GM18508 (cell line): ENCODE measurements around the gene ZNF32.
"Not testable (repeated sequence)": the region's sequence is repeated elsewhere in the genome, so short reads cannot be mapped to it uniquely, and the experiment has no call there.

Experiments used
- ATAC-seq: cut with Tn5 transposase; IDR thresholded peaks from one replicate; pipeline ENCODE4 v1.9.1; 2021; ENCODE audit warnings: moderate number of reproducible peaks; ENCODE audit not compliant: insufficient read depth, unreplicated experiment

Gene ZNF32

DNA sequence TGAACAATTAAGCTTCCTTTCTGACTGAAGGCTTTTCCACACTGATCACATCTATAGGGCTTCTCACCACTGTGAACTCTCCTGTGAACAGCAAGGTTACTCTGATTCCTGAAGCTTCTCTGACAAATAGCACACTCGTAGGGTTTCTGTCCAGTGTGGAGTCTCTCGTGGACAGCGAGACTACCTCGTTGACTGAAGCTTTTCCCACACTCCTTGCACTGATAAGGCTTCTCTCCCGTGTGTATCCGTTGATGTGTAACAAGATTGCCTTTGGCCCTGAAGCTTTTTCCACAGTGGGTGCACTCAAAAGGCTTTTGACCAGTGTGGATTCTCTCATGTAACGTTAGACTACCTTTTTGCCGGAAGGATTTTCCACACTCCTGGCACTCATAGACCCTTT, 4.4 kb downstream of the ZNF32 start:
- no peak for ATAC-seq

GRCh38 chr10:43640603-43641002, 8.1 kb downstream of the ZNF32 start:
- no peak for ATAC-seq

DNA sequence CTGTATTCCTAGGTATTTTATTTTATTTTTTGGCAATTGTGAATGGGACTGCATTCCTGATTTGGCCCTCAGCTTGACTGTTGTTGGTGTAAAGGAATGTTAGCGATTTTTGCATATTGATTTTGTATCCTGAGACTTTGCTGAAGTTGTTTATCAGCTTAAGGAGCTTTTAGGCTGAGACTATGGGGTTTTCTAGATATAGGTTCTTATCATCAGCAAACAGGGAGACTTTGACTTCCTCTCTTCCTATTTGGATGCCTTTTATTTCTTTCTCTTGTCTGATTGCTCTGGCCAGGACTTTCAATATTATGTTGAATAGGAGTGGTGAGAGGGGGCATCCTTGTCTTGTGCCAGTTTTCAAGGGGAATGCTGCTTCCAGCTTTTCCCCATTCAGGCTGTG, 12.9 kb downstream of the ZNF32 start:
- ATAC-seq = not testable (repeated sequence)

GRCh38 chr10:43628956-43629355, 19.7 kb downstream of the ZNF32 start:
- no peak for ATAC-seq

GRCh38 chr10:43627942-43628341, 20.7 kb downstream of the ZNF32 start:
- ATAC-seq = no peak

- no peak for ATAC-seq
Observed at GRCh38 chr10:43623351-43623750, 25.3 kb downstream of the ZNF32 start.

- ATAC-seq = no peak
Observed at GRCh38 chr10:43622038-43622437, 26.6 kb downstream of the ZNF32 start.

DNA sequence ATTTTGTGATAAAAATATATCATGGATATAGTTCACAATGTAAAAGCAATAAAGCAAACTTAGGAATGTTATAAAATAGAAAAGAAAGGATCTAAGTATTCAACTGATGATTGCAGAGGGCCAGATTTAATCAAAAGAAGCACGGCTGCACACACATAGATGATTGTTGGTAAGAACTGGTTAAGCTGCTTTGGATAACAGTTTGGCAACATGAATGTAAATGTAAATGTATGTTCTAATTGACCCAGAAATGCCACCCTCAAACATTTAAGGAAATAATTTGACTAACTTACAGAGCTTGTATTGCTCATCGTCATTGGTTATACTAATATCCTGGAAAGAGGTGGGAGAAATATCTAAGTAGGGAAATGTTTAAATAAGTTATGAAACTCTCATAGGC, 29.3 kb downstream of the ZNF32 start:
- no peak for ATAC-seq

- ATAC-seq = no peak
Observed at GRCh38 chr10:43616697-43617370, 31.8 kb downstream of the ZNF32 start.

- ATAC-seq = no peak
Observed at GRCh38 chr10:43610636-43611035, 38.0 kb downstream of the ZNF32 start.

DNA sequence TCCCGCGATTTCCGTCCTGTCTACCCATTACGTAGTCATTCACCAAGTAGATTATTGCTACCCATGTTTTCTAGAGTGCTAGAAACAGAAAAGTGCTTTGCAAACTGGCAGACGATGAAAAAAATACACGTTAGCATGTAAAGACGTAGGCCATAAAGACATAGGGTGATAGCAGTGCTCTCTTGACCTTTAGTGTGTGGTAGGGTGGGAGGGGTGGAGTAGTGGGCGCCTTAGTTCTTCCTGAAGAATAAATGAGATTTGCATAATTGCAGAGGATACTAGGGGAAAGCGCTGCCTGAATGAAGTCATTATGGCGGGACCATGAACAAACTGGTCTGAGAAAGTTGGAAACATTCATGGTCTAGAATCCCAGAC, 41.5 kb downstream of the ZNF32 start:
- ATAC-seq = no peak

GRCh38 chr10:43606323-43607198, 42.1 kb downstream of the ZNF32 start, which contains the start of gene ZNF485:
Gene ZNF485, plus strand, starts transcription at chr10:43606438. Its CDS starts 613 bp downstream, at chr10:43607051.
- peak; percentile 95 for ATAC-seq

DNA sequence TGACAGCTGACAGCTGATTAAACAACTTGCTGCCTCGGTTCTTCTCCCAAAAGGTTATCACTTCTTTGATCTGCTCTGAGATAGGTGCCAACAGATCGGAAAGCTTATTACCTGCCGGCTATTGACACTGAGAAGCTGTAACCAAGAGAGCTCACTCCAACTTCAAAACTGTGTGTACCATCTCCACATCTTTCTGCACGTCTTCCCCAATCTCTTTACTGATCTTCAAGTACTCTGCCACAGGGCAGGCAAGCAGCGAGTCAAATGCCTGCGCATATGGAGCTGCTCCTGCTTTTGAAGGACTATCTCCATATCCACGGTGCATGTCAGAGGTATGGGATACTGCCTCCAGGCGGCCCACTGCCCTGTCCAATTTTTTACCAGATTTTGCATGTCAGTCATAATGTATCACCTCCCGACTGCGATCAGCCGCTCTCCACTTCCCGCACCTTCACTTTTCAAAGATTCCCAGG, 42.8 kb downstream of the ZNF32 start:
- no peak for ATAC-seq

DNA sequence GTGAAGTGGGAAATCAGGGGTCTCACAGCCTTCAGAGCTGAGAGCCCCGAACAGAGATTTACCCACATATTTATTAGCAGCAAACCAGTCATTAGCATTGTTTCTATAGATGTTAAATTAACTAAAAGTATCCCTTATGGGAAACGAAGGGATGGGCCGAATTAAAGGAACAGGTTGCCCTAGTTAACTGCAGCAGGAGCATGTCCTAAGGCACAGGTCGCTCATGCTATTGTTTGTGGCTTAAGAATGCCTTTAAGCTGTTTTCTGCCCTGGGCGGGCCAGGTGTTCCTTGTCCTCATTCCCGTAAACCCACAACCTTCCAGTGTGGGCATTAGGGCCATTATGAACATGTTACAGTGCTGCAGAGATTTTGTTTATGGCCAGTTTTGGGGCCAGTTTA, 47.1 kb downstream of the ZNF32 start:
- not testable (repeated sequence) for ATAC-seq

DNA sequence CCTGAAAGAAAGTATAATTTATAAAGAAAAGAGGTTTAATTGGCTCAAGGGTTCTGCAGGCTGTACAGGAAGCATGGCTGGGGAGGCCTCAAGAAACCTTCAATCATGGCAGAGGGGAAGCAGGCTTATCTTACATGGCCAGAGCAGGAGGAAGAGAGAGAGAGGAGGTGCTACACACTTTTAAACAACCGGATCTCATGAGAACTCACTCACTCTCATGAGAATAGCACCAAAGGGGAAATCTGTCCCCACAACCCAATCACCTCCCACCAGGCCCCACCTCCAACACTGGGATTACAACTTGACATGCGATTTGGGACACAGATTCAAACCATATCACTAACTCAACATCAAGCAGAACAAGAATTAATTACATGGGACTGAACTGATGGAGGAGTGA, 49.3 kb downstream of the ZNF32 start:
- ATAC-seq = no peak

DNA sequence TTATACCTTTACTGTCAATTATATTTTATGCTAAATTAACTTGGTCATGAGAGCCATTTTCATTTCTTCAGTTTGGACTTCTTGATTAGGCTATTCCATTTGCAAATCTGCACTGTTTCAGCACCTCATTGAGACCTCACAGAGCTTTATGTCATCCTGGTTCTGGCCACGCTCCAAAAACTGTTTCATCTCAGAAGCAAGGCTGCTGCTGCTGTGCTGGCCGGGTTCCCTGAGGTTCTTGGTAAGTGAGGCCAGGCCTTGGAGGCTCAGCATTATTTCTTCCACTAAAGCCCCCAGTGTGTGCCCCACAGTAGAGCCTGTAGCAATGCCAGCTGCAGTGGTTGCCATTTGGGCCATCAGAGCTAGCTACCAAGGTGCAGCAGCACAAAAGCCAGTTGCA, 50.2 kb downstream of the ZNF32 start:
- no peak for ATAC-seq

- ATAC-seq = no peak
Observed at GRCh38 chr10:43596546-43596945, 52.1 kb downstream of the ZNF32 start.

GRCh38 chr10:43595739-43596298, 52.9 kb downstream of the ZNF32 start:
- ATAC-seq = peak; percentile 36

DNA sequence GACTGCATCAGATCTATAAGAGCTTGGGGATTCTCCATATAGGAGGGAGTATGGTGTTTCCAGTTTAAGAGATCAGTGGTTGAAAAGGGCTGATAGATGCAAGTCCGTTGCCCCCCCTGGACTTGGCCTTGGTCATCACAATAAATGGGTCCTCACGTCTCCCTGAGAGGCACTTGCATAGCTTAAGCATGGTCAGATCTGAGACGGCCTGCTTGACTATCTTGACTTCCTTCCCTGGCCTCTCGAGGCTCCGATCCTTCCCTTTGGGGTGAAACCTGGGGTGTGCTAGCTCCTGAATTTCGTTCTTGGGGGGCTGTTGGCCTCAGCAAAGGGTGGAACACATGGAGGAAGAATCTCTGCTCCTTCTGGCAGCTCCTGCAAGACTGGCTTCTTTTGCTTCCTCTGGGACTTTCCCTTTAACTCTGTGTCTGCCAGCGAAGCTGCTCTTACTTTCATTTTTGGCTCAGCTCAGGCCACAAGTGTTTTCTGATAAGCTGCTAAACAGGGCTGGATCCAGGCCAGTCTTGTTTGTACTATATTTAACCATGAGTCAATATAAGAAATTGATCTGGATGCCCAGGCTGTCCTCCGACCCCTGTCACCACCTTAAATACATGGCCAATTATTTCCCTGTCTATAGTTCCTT, 53.6 kb downstream of the ZNF32 start:
- ATAC-seq = peak; percentile 95
